ENCODE data around the gene JRKL. TPM values are rescaled to one million over a fixed set of nuclear protein-coding genes. Genes with fewer than 3 reads are reported as not detected.

JRKL gene
- total and polyA plus RNA-seq, 2 of the 8 experiments (the other 6 are each of a cell fraction or from before 2014, with no cell fraction given): 1.4 to 4.9 TPM

DNA sequence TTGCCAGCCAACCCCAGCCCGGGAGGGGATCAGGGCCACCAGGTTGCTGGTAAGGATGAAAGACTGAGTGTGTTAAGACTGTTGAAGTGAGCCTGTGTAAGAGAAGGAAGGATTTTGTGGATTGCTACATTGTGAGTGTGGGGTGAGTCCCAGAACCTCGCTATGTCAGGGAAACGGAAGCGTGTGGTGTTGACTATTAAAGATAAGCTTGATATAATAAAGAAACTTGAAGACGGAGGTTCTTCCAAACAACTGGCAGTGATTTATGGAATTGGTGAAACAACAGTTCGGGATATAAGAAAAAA is 627 bp downstream of the JRKL start (continued):
- TF ChIP-seq, protein P1, sequence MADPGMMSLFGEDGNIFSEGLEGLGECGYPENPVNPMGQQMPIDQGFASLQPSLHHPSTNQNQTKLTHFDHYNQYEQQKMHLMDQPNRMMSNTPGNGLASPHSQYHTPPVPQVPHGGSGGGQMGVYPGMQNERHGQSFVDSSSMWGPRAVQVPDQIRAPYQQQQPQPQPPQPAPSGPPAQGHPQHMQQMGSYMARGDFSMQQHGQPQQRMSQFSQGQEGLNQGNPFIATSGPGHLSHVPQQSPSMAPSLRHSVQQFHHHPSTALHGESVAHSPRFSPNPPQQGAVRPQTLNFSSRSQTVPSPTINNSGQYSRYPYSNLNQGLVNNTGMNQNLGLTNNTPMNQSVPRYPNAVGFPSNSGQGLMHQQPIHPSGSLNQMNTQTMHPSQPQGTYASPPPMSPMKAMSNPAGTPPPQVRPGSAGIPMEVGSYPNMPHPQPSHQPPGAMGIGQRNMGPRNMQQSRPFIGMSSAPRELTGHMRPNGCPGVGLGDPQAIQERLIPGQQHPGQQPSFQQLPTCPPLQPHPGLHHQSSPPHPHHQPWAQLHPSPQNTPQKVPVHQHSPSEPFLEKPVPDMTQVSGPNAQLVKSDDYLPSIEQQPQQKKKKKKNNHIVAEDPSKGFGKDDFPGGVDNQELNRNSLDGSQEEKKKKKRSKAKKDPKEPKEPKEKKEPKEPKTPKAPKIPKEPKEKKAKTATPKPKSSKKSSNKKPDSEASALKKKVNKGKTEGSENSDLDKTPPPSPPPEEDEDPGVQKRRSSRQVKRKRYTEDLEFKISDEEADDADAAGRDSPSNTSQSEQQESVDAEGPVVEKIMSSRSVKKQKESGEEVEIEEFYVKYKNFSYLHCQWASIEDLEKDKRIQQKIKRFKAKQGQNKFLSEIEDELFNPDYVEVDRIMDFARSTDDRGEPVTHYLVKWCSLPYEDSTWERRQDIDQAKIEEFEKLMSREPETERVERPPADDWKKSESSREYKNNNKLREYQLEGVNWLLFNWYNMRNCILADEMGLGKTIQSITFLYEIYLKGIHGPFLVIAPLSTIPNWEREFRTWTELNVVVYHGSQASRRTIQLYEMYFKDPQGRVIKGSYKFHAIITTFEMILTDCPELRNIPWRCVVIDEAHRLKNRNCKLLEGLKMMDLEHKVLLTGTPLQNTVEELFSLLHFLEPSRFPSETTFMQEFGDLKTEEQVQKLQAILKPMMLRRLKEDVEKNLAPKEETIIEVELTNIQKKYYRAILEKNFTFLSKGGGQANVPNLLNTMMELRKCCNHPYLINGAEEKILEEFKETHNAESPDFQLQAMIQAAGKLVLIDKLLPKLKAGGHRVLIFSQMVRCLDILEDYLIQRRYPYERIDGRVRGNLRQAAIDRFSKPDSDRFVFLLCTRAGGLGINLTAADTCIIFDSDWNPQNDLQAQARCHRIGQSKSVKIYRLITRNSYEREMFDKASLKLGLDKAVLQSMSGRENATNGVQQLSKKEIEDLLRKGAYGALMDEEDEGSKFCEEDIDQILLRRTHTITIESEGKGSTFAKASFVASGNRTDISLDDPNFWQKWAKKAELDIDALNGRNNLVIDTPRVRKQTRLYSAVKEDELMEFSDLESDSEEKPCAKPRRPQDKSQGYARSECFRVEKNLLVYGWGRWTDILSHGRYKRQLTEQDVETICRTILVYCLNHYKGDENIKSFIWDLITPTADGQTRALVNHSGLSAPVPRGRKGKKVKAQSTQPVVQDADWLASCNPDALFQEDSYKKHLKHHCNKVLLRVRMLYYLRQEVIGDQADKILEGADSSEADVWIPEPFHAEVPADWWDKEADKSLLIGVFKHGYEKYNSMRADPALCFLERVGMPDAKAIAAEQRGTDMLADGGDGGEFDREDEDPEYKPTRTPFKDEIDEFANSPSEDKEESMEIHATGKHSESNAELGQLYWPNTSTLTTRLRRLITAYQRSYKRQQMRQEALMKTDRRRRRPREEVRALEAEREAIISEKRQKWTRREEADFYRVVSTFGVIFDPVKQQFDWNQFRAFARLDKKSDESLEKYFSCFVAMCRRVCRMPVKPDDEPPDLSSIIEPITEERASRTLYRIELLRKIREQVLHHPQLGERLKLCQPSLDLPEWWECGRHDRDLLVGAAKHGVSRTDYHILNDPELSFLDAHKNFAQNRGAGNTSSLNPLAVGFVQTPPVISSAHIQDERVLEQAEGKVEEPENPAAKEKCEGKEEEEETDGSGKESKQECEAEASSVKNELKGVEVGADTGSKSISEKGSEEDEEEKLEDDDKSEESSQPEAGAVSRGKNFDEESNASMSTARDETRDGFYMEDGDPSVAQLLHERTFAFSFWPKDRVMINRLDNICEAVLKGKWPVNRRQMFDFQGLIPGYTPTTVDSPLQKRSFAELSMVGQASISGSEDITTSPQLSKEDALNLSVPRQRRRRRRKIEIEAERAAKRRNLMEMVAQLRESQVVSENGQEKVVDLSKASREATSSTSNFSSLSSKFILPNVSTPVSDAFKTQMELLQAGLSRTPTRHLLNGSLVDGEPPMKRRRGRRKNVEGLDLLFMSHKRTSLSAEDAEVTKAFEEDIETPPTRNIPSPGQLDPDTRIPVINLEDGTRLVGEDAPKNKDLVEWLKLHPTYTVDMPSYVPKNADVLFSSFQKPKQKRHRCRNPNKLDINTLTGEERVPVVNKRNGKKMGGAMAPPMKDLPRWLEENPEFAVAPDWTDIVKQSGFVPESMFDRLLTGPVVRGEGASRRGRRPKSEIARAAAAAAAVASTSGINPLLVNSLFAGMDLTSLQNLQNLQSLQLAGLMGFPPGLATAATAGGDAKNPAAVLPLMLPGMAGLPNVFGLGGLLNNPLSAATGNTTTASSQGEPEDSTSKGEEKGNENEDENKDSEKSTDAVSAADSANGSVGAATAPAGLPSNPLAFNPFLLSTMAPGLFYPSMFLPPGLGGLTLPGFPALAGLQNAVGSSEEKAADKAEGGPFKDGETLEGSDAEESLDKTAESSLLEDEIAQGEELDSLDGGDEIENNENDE (IDR thresholded peaks at IDR 0.05; ENCODE audit: insufficient replicate concordance, low read length): no peak
- TF ChIP-seq SP4 (IDR thresholded peaks at IDR 0.05; ENCODE audit: low read length): no peak
- no peak for TF ChIP-seq HDAC6 (IDR thresholded peaks at IDR 0.05; ENCODE audit: low read depth, low read length)
- TF ChIP-seq GTF2F1 (IDR thresholded peaks at IDR 0.05; ENCODE audit: borderline replicate concordance, low read depth, low read length): no peak
- TF ChIP-seq MAFK (IDR thresholded peaks at IDR 0.05; ENCODE audit: low read depth, low read length): no peak
- no peak for TF ChIP-seq KDM4A (IDR thresholded peaks at IDR 0.05; ENCODE audit: low read depth, low read length, severe bottlenecking)
- TF ChIP-seq TAF7 (optimal IDR thresholded peaks at IDR 0.05; ENCODE audit: borderline replicate concordance, low read depth, low read length): no peak
